Breast epithelium (tissue), 3 donors: ENCODE measurements around the gene TERB1.

ENCODE experiments used
- POLR2A ChIP-seq: fragments of 450-650 bp; IDR thresholded peaks from one replicate; pipeline ENCODE4 v1.6.1; 2016; ENCODE audit warnings: antibody characterized with exemption, mild to moderate bottlenecking, moderate library complexity
- TF ChIP-seq, protein P1 (sequence below), 3 donors: fragments of 450-650 bp; IDR thresholded peaks; one replicate each; pipeline ENCODE4 v1.5.1; 2016 to 2017; ENCODE audit warnings: antibody characterized with exemption in 3 of 3, mild to moderate bottlenecking in 3 of 3, moderate library complexity in 3 of 3

DNA sequence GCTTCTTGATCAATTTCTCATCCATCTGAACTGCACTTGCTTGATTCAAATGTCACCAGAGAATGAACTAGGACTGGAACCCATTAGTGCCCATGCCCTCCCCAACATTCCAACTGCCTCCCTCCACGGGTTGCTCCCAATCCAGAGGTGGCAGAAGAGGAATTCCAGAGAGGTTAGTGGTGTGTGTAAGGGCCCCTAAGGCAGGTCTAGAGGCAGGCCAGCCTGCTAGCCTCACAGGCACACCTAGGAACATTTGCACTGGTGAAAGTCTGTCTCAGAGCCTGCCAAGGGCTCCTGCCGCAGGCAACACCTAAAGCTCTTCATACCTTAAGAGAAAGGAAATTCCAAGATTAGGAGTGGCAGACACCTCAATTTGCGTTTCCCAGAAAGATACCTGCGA lies 83.6 kb downstream of the TERB1 start:
- TF ChIP-seq, protein P1, sequence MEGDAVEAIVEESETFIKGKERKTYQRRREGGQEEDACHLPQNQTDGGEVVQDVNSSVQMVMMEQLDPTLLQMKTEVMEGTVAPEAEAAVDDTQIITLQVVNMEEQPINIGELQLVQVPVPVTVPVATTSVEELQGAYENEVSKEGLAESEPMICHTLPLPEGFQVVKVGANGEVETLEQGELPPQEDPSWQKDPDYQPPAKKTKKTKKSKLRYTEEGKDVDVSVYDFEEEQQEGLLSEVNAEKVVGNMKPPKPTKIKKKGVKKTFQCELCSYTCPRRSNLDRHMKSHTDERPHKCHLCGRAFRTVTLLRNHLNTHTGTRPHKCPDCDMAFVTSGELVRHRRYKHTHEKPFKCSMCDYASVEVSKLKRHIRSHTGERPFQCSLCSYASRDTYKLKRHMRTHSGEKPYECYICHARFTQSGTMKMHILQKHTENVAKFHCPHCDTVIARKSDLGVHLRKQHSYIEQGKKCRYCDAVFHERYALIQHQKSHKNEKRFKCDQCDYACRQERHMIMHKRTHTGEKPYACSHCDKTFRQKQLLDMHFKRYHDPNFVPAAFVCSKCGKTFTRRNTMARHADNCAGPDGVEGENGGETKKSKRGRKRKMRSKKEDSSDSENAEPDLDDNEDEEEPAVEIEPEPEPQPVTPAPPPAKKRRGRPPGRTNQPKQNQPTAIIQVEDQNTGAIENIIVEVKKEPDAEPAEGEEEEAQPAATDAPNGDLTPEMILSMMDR (IDR thresholded peaks at IDR 0.05), result no peak
- TF ChIP-seq POLR2A, result no peak
